PC-9 (cell line): Measurements from ENCODE around the gene ART1. TPM values are rescaled to one million over a fixed set of nuclear protein-coding genes. Genes with fewer than 3 reads are reported as not detected.

Experiments
- BruUV-seq: library from RNA; stranded (reverse); fragments of 400-500 nt; replicated peaks from 2 replicates; lab custom pipeline; 2021; lab: Mats Ljungman, UMichigan
- CTCF ChIA-PET: fragments of 300-600 bp; sonication (Branson Sonifier 250); formaldehyde crosslinking; loops from one replicate; lab custom pipeline; 2022; ENCODE audit warnings: antibody characterized with exemption; lab: Charles Lee
- POLR2A ChIA-PET: fragments of 300-600 bp; sonication (Branson Sonifier 250); formaldehyde crosslinking; loops from one replicate; lab custom pipeline; 2022; ENCODE audit warnings: antibody characterized with exemption; ENCODE audit not compliant: unreplicated experiment; lab: Charles Lee
- DNase-seq, 2 experiments: peaks; one replicate each; pipeline versions ENCODE4 v3.0.0 to v3.0.0-alpha.2; 2015 to 2022; ENCODE audit warnings: mixed read lengths in 1 of 2
- H2AFZ ChIP-seq: fragments of 200-600 bp; sonication (generic); 2 replicates; pipeline ENCODE4 v1.8.1; 2017; ENCODE audit warnings: antibody characterized with exemption
- H3F3A ChIP-seq: fragments of 200-600 bp; sonication (generic); 2 replicates; pipeline ENCODE4 v1.8.1; 2017; ENCODE audit warnings: antibody characterized with exemption, mild to moderate bottlenecking, low read depth; ENCODE audit not compliant: insufficient read depth
- H3K27ac ChIP-seq: fragments of 200-600 bp; sonication (generic); 2 replicates; pipeline ENCODE4 v1.6.1; 2016; ENCODE audit warnings: mixed run types
- H3K27me3 ChIP-seq: fragments of 200-600 bp; sonication (generic); 2 replicates; pipeline ENCODE4 v1.6.1; 2016; ENCODE audit warnings: low read depth, mixed run types; ENCODE audit not compliant: insufficient read depth
- H3K36me3 ChIP-seq: fragments of 200-600 bp; sonication (generic); 2 replicates; pipeline ENCODE4 v1.6.1; 2016; ENCODE audit warnings: low read depth, mixed run types
- H3K4me1 ChIP-seq: fragments of 200-600 bp; sonication (generic); replicated peaks from 2 replicates; pipeline ENCODE4 v1.6.1; 2016; ENCODE audit warnings: mixed run types; ENCODE audit not compliant: insufficient read depth
- H3K4me2 ChIP-seq: fragments of 200-600 bp; sonication (generic); 2 replicates; pipeline ENCODE4 v1.6.1; 2017; ENCODE audit warnings: mixed run types
- H3K4me3 ChIP-seq: fragments of 200-600 bp; sonication (generic); 2 replicates; pipeline ENCODE4 v1.6.1; 2016; ENCODE audit warnings: mixed run types
- H3K79me2 ChIP-seq: fragments of 200-600 bp; sonication (generic); 2 replicates; pipeline ENCODE4 v1.6.1; 2017; ENCODE audit warnings: low read depth, mixed run types
- H3K9me2 ChIP-seq: fragments of 200-600 bp; sonication (generic); 2 replicates; pipeline ENCODE4 v1.8.1; 2017; ENCODE audit warnings: mild to moderate bottlenecking; ENCODE audit not compliant: insufficient read depth
- H3K9me3 ChIP-seq: fragments of 200-600 bp; sonication (generic); 2 replicates; pipeline ENCODE4 v1.8.1; 2016; ENCODE audit warnings: low read depth; ENCODE audit not compliant: insufficient read depth
- H4K20me1 ChIP-seq: fragments of 200-600 bp; sonication (generic); 2 replicates; pipeline ENCODE4 v1.8.1; 2017; ENCODE audit not compliant: insufficient read depth
- CTCF ChIP-seq: fragments of 200-600 bp; sonication (generic); conservative IDR thresholded peaks from 2 replicates; pipeline ENCODE4 v1.6.1; 2017; ENCODE audit warnings: mixed run types, antibody characterized with exemption, mild to moderate bottlenecking, moderate library complexity
- EZH2 ChIP-seq: fragments of 200-600 bp; sonication (generic); IDR thresholded peaks from 2 replicates; pipeline ENCODE4 v1.8.0; 2017; ENCODE audit warnings: antibody characterized with exemption, low read depth
- intact Hi-C: fragments of 100-400 bp; cut with micrococcal nuclease; formaldehyde crosslinking; loops from one replicate; pipeline ENCODE4 v1.10.0; 2022; ENCODE audit not compliant: unreplicated experiment
- total RNA-seq: library from RNA; stranded (reverse); gene quantifications from 2 replicates; pipeline ENCODE4 v1.2.3, GENCODE V29; 2021

Gene ART1
- total RNA-seq, 1 experiment from 2014 or later, result not detected

GRCh38 chr11:3684819-3685172, 39.9 kb downstream of the ART1 start:
- TF ChIP-seq CTCF (no peak), EZH2 (no peak)
- 0 out of 2 replicates have a peak, but pooled peaks cover 4% of the 10 kb centered on the region for H3F3A ChIP-seq
- H3K4me3 ChIP-seq, result no peak overlapping the region
- H2AFZ ChIP-seq, result no peak overlapping the region
- intact Hi-C loops, result no loop called here
- no peaks in the 10 kb centered on the region for H3K9me2 ChIP-seq
- no peaks in the 10 kb centered on the region for H3K79me2 ChIP-seq
- BruUV-seq, result no TSS peak
- peaks cover 12% of the 10 kb centered on the region for H3K36me3 ChIP-seq
- H3K4me2 ChIP-seq, result no peak overlapping the region
- no peak overlapping the region for H3K27ac ChIP-seq
- POLR2A ChIA-PET, result no interaction called here
- no peaks in the 10 kb centered on the region for H4K20me1 ChIP-seq
- H3K9me3 ChIP-seq, result no peaks in the 10 kb centered on the region
- CTCF ChIA-PET, result no interaction called here
- no peaks in the 10 kb centered on the region for H3K4me1 ChIP-seq
- DNase-seq, result no peak
- H3K27me3 ChIP-seq, result no peaks in the 10 kb centered on the region

GRCh38 chr11:3685923-3686322, 41.0 kb downstream of the ART1 start:
- POLR2A ChIA-PET, result no interaction called here
- H3K27me3 ChIP-seq, result no peaks in the 10 kb centered on the region
- DNase-seq, result no peak
- no peak overlapping the region for H3K4me3 ChIP-seq
- H3K36me3 ChIP-seq, result peaks cover 12% of the 10 kb centered on the region
- H3K9me3 ChIP-seq, result no peaks in the 10 kb centered on the region
- no peaks in the 10 kb centered on the region for H3K4me1 ChIP-seq
- H3K27ac ChIP-seq, result no peak overlapping the region
- no peak overlapping the region for H3K4me2 ChIP-seq
- no peaks in the 10 kb centered on the region for H3K9me2 ChIP-seq
- H2AFZ ChIP-seq, result no peak overlapping the region
- no TSS peak for BruUV-seq
- peaks cover 4% of the 10 kb centered on the region; the same call in 1 of the 2 replicates for H3F3A ChIP-seq
- intact Hi-C loops, result no loop called here
- CTCF ChIA-PET, result no interaction called here
- H4K20me1 ChIP-seq, result no peaks in the 10 kb centered on the region
- no peaks in the 10 kb centered on the region for H3K79me2 ChIP-seq
- TF ChIP-seq CTCF, result no peak
- TF ChIP-seq EZH2, result no peak

GRCh38 chr11:3686751-3687150, 41.8 kb downstream of the ART1 start:
- no TSS peak for BruUV-seq
- no peaks in the 10 kb centered on the region for H3K9me2 ChIP-seq
- no peak for DNase-seq
- no peaks in the 10 kb centered on the region for H4K20me1 ChIP-seq
- H3K36me3 ChIP-seq, result peaks cover 6% of the 10 kb centered on the region
- no peak overlapping the region for H3K4me3 ChIP-seq
- no peak overlapping the region for H3K27ac ChIP-seq
- intact Hi-C loops, result no loop called here
- H3K4me2 ChIP-seq, result no peak overlapping the region
- ChIA-PET POLR2A (no interaction called here), CTCF (no interaction called here)
- TF ChIP-seq EZH2 (no peak), CTCF (no peak)
- no peaks in the 10 kb centered on the region for H3K4me1 ChIP-seq
- no peaks in the 10 kb centered on the region for H3K79me2 ChIP-seq
- H3K27me3 ChIP-seq, result no peaks in the 10 kb centered on the region
- peaks cover 4% of the 10 kb centered on the region; the same call in 1 of the 2 replicates for H3F3A ChIP-seq
- H2AFZ ChIP-seq, result no peak overlapping the region
- no peaks in the 10 kb centered on the region for H3K9me3 ChIP-seq
